Liver (tissue), 9 donors: ENCODE measurements around the gene AGBL4. TPM values are rescaled to one million over a fixed set of nuclear protein-coding genes. Genes with fewer than 3 reads are reported as not detected.

ENCODE experiments used
- DNase-seq: peaks from one replicate; pipeline ENCODE4 v3.0.0-alpha.2; 2017; ENCODE audit warnings: low spot score
- H3K27ac ChIP-seq, 2 donors: one replicate each; pipeline ENCODE4 v1.7.0; 2013; ENCODE audit warnings: inconsistent platforms in 2 of 2, low read length in 2 of 2, control low read depth in 1 of 2, low read depth in 1 of 2, mild to moderate bottlenecking in 1 of 2
- H3K27me3 ChIP-seq, 4 donors: one replicate each; pipeline versions ENCODE4 v1.6.1 to v1.7.0; 2013; ENCODE audit warnings: low read length in 3 of 4, inconsistent platforms in 1 of 4, mild to moderate bottlenecking in 1 of 4, moderate library complexity in 1 of 4; ENCODE audit not compliant: control insufficient read depth in 4 of 4, insufficient read depth in 4 of 4
- H3K36me3 ChIP-seq, 4 donors: one replicate each; pipeline versions ENCODE4 v1.6.1 to v1.7.0; 2013; ENCODE audit warnings: low read length in 3 of 4, mild to moderate bottlenecking in 3 of 4, low read depth in 1 of 4, moderate library complexity in 1 of 4; ENCODE audit not compliant: control insufficient read depth in 4 of 4, insufficient read depth in 3 of 4
- H3K4me1 ChIP-seq, 4 donors: one replicate each; pipeline versions ENCODE4 v1.6.1 to v1.7.0; 2013; ENCODE audit warnings: low read length in 3 of 4, mild to moderate bottlenecking in 3 of 4, moderate library complexity in 1 of 4; ENCODE audit not compliant: control insufficient read depth in 4 of 4, insufficient read depth in 4 of 4
- H3K4me3 ChIP-seq, 3 donors: one replicate each; pipeline versions ENCODE4 v1.6.1 to v1.7.0; 2013; ENCODE audit warnings: low read length in 3 of 3, control low read depth in 1 of 3, low read depth in 1 of 3, mild to moderate bottlenecking in 1 of 3
- H3K9ac ChIP-seq, 2 donors: one replicate each; pipeline ENCODE4 v1.7.0; 2013; ENCODE audit warnings: low read length in 2 of 2, mild to moderate bottlenecking in 2 of 2, moderate library complexity in 2 of 2, control low read depth in 1 of 2, low read depth in 1 of 2
- H3K9me3 ChIP-seq, 4 donors: one replicate each; pipeline versions ENCODE4 v1.6.1 to v1.7.0; 2013; ENCODE audit warnings: low read length in 3 of 4; ENCODE audit not compliant: control insufficient read depth in 4 of 4
- EGR1 ChIP-seq, 2 donors: IDR thresholded peaks; 2 replicates each; pipeline ENCODE4 v1.6.1; 2016 to 2018; ENCODE audit warnings: antibody characterized with exemption in 2 of 2, low read depth in 2 of 2
- FOXA1 ChIP-seq: IDR thresholded peaks from 2 replicates; pipeline ENCODE4 v1.6.1; 2016; ENCODE audit warnings: antibody characterized with exemption
- FOXA2 ChIP-seq: IDR thresholded peaks from 2 replicates; pipeline ENCODE4 v1.6.1; 2016; ENCODE audit warnings: antibody characterized with exemption
- GABPA ChIP-seq, 2 donors: IDR thresholded peaks in 1 of 2; conservative IDR thresholded peaks in 1 of 2; 2 replicates each; pipeline ENCODE4 v1.6.1; 2016; ENCODE audit warnings: antibody characterized with exemption in 2 of 2, mild to moderate bottlenecking in 1 of 2, moderate library complexity in 1 of 2
- HNF4A ChIP-seq, 2 donors: conservative IDR thresholded peaks; 2 replicates each; pipeline ENCODE4 v1.6.1; 2016; ENCODE audit warnings: antibody characterized with exemption in 2 of 2, mild to moderate bottlenecking in 2 of 2
- HNF4G ChIP-seq: IDR thresholded peaks from 2 replicates; pipeline ENCODE4 v1.6.1; 2016; ENCODE audit warnings: antibody characterized with exemption
- JUND ChIP-seq, 2 donors: IDR thresholded peaks; 2 replicates each; pipeline ENCODE4 v1.6.1; 2016; ENCODE audit warnings: antibody characterized with exemption in 2 of 2
- NR2F2 ChIP-seq: IDR thresholded peaks from 2 replicates; pipeline ENCODE4 v1.6.1; 2016; ENCODE audit warnings: antibody characterized with exemption
- RAD21 ChIP-seq, 2 donors: IDR thresholded peaks; 2 replicates each; pipeline ENCODE4 v1.6.1; 2016; ENCODE audit warnings: antibody characterized with exemption in 2 of 2, mild to moderate bottlenecking in 2 of 2
- RXRA ChIP-seq, 2 donors: IDR thresholded peaks; 2 replicates each; pipeline ENCODE4 v1.6.1; 2017 to 2018; ENCODE audit warnings: antibody characterized with exemption in 2 of 2, mild to moderate bottlenecking in 1 of 2
- SP1 ChIP-seq: IDR thresholded peaks from 2 replicates; pipeline ENCODE4 v1.6.1; 2018; ENCODE audit warnings: antibody characterized with exemption, mild to moderate bottlenecking
- TAF1 ChIP-seq: conservative IDR thresholded peaks from 2 replicates; pipeline ENCODE4 v1.6.1; 2016; ENCODE audit warnings: antibody characterized with exemption, mild to moderate bottlenecking
- YY1 ChIP-seq: IDR thresholded peaks from 2 replicates; pipeline ENCODE4 v1.6.1; 2016; ENCODE audit warnings: antibody characterized with exemption, mild to moderate bottlenecking
- WGBS: extraction: QIAGEN DNeasy Blood & Tissue Kit; methylation state at CpG from one replicate; pipeline ENCODE4 v1.1.7; 2013; 5-methylcytosine and 5-hydroxymethylcytosine counted together
- polyA plus RNA-seq, 2 donors: library from polyadenylated mRNA; stranded (reverse) in 1 of 2; unstranded in 1 of 2; fragments of 200-250 nt in 1 of 2; fragments of >200 nt in 1 of 2; fragmentation: Nextera tagmentation in 1 of 2; extraction: Ambion mirVana in 1 of 2; gene quantifications; one replicate each; pipeline versions ENCODE4 v1.2.1 to v1.2.3, GENCODE V29; 2013 to 2015
- total RNA-seq, 2 donors: library from RNA; depleted of rRNA; stranded (reverse); fragments of >200 nt; gene quantifications; one replicate each; pipeline ENCODE4 v1.2.3, GENCODE V29; 2014
- TF ChIP-seq, protein P1 (sequence below): IDR thresholded peaks from 2 replicates; pipeline ENCODE4 v1.6.1; 2016; ENCODE audit warnings: antibody characterized with exemption
- TF ChIP-seq, protein P2 (sequence below): IDR thresholded peaks from 2 replicates; pipeline ENCODE4 v1.6.1; 2016; ENCODE audit warnings: antibody characterized with exemption
- TF ChIP-seq, protein P3 (sequence below): fragments of 150-350 bp; IDR thresholded peaks from 2 replicates; pipeline ENCODE4 v1.5.1; 2017; ENCODE audit warnings: improper control_type of control experiment, low read depth, low read length; ENCODE audit not compliant: missing input control
- TF ChIP-seq, protein P4 (sequence below): IDR thresholded peaks from 2 replicates; pipeline ENCODE4 v1.6.1; 2016; ENCODE audit warnings: antibody characterized with exemption
- TF ChIP-seq, protein P5 (sequence below): IDR thresholded peaks from 2 replicates; pipeline ENCODE4 v1.6.1; 2016; ENCODE audit warnings: antibody characterized with exemption, mild to moderate bottlenecking
- donor health status: healthy.
- donor health status: healthy.
- donor health status: healthy.
- donor health status: healthy.
- donor health status: healthy.

AGBL4 gene
- total and polyA plus RNA-seq, 4 donors, result 0.75 to 0.76 TPM; not detected in 2

DNA sequence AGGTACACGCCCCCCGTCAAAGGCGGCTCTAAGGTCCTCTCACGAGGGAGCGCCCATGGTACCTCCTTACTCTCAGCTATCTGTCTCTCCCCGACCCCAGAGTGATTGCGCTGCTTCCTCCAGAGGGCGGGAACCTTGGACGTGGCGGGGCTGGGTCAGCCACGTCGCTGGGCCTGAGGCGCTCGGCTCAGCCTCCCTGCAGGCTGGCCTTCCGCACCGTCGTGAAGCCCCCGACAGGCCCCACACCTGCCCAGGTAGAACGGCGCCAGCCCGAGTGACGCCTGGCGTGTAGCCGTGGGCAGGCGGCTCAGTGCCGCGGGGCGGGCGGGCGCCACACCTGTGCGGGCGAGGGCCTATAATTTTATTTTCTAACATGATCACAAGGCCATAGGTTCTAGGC is 1124.9 kb downstream of the AGBL4 start:
- no peak overlapping the region for H3K4me3 ChIP-seq
- no peak overlapping the region for H3K27ac ChIP-seq
- H3K4me1 ChIP-seq, result no peaks in the 10 kb centered on the region
- peaks cover 0 to 3% (median 1%) of the 10 kb centered on the region in 4 donors for H3K27me3 ChIP-seq
- H3K9ac ChIP-seq, result no peak overlapping the region
- no peak for TF ChIP-seq TAF1
- TF ChIP-seq, protein P1, sequence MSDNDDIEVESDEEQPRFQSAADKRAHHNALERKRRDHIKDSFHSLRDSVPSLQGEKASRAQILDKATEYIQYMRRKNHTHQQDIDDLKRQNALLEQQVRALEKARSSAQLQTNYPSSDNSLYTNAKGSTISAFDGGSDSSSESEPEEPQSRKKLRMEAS, result no peak
- H3K36me3 ChIP-seq, result no peaks in the 10 kb centered on the region
- DNase-seq, result no peak
- H3K9me3 ChIP-seq, result no peaks in the 10 kb centered on the region
- 82% methylated on average over 32 of the region's 32 CpGs for WGBS

DNA sequence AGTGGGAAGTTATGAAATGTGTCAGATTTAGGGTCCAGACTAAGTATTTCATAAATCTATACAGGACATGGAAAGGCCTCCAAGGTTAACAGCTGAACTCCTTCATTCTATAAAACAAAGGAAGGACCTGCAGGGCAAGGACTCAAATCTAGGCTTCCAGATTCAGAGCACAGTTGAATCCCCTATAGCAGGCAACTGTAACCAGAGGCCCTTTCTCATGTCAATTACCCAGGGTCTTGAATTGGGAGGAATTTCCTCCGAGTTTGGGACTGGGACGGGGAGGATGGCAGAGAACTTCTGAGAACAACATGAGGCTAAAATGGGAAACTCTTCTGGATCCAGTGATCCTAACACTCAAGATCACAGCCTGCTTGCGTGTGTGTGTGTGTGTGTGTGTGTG is 1134.1 kb downstream of the AGBL4 start:
- no peak for DNase-seq
- no peak overlapping the region for H3K9ac ChIP-seq
- H3K27me3 ChIP-seq, result no peaks in the 10 kb centered on the region
- H3K36me3 ChIP-seq, result no peaks in the 10 kb centered on the region
- 84% methylated on average over 3 of the region's 3 CpGs for WGBS
- peaks cover 0 to 4% (median 0%) of the 10 kb centered on the region in 4 donors for H3K9me3 ChIP-seq
- H3K4me1 ChIP-seq, result no peaks in the 10 kb centered on the region
- H3K27ac ChIP-seq, result no peak overlapping the region
- H3K4me3 ChIP-seq, result no peak overlapping the region
- TF ChIP-seq JUND (IDR thresholded peaks at IDR 0.05) (no peak), TAF1 (no peak), RAD21 (IDR thresholded peaks at IDR 0.05) (no peak), NR2F2 (no peak), YY1 (no peak), HNF4A (conservative IDR thresholded peaks at IDR 0.05) (no peak), EGR1 (IDR thresholded peaks at IDR 0.05; ENCODE audit: low read depth in 2 of 2) (no peak), HNF4G (no peak), GABPA (IDR thresholded peaks at IDR 0.05 in 1 of 2, conservative IDR thresholded peaks at IDR 0.05 in 1 of 2) (no peak), RXRA (IDR thresholded peaks at IDR 0.05) (no peak), SP1 (no peak), FOXA1 (no peak), FOXA2 (no peak)
- TF ChIP-seq, protein P2, sequence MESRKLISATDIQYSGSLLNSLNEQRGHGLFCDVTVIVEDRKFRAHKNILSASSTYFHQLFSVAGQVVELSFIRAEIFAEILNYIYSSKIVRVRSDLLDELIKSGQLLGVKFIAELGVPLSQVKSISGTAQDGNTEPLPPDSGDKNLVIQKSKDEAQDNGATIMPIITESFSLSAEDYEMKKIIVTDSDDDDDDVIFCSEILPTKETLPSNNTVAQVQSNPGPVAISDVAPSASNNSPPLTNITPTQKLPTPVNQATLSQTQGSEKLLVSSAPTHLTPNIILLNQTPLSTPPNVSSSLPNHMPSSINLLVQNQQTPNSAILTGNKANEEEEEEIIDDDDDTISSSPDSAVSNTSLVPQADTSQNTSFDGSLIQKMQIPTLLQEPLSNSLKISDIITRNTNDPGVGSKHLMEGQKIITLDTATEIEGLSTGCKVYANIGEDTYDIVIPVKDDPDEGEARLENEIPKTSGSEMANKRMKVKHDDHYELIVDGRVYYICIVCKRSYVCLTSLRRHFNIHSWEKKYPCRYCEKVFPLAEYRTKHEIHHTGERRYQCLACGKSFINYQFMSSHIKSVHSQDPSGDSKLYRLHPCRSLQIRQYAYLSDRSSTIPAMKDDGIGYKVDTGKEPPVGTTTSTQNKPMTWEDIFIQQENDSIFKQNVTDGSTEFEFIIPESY, result no peak
- TF ChIP-seq, protein P3, sequence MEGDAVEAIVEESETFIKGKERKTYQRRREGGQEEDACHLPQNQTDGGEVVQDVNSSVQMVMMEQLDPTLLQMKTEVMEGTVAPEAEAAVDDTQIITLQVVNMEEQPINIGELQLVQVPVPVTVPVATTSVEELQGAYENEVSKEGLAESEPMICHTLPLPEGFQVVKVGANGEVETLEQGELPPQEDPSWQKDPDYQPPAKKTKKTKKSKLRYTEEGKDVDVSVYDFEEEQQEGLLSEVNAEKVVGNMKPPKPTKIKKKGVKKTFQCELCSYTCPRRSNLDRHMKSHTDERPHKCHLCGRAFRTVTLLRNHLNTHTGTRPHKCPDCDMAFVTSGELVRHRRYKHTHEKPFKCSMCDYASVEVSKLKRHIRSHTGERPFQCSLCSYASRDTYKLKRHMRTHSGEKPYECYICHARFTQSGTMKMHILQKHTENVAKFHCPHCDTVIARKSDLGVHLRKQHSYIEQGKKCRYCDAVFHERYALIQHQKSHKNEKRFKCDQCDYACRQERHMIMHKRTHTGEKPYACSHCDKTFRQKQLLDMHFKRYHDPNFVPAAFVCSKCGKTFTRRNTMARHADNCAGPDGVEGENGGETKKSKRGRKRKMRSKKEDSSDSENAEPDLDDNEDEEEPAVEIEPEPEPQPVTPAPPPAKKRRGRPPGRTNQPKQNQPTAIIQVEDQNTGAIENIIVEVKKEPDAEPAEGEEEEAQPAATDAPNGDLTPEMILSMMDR, result no peak
- TF ChIP-seq, protein P4, sequence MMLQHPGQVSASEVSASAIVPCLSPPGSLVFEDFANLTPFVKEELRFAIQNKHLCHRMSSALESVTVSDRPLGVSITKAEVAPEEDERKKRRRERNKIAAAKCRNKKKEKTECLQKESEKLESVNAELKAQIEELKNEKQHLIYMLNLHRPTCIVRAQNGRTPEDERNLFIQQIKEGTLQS, result no peak
- TF ChIP-seq, protein P1, result no peak
- TF ChIP-seq, protein P5, sequence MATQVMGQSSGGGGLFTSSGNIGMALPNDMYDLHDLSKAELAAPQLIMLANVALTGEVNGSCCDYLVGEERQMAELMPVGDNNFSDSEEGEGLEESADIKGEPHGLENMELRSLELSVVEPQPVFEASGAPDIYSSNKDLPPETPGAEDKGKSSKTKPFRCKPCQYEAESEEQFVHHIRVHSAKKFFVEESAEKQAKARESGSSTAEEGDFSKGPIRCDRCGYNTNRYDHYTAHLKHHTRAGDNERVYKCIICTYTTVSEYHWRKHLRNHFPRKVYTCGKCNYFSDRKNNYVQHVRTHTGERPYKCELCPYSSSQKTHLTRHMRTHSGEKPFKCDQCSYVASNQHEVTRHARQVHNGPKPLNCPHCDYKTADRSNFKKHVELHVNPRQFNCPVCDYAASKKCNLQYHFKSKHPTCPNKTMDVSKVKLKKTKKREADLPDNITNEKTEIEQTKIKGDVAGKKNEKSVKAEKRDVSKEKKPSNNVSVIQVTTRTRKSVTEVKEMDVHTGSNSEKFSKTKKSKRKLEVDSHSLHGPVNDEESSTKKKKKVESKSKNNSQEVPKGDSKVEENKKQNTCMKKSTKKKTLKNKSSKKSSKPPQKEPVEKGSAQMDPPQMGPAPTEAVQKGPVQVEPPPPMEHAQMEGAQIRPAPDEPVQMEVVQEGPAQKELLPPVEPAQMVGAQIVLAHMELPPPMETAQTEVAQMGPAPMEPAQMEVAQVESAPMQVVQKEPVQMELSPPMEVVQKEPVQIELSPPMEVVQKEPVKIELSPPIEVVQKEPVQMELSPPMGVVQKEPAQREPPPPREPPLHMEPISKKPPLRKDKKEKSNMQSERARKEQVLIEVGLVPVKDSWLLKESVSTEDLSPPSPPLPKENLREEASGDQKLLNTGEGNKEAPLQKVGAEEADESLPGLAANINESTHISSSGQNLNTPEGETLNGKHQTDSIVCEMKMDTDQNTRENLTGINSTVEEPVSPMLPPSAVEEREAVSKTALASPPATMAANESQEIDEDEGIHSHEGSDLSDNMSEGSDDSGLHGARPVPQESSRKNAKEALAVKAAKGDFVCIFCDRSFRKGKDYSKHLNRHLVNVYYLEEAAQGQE, result no peak
